NT2/D1 (cell line): ENCODE data around the gene USP49.

Experiments
- DNase-seq: peaks from one replicate; pipeline ENCODE4 v3.0.0-alpha.2; 2011; ENCODE audit warnings: low read depth, low spot score
- H3K27me3 ChIP-seq: 2 replicates; pipeline ENCODE4 v1.6.0; 2011; ENCODE audit warnings: mild to moderate bottlenecking; ENCODE audit not compliant: insufficient read length, insufficient read depth
- H3K36me3 ChIP-seq: 2 replicates; pipeline ENCODE4 v1.6.1; 2011; ENCODE audit warnings: mild to moderate bottlenecking, low read length, mixed read lengths; ENCODE audit not compliant: insufficient read depth, insufficient read length
- H3K4me1 ChIP-seq: 2 replicates; pipeline ENCODE4 v1.5.1; 2011; ENCODE audit not compliant: insufficient read depth, insufficient read length
- H3K4me3 ChIP-seq: 2 replicates; pipeline ENCODE4 v1.5.1; 2011; ENCODE audit warnings: low read depth; ENCODE audit not compliant: insufficient read length
- H3K9ac ChIP-seq: 2 replicates; pipeline ENCODE4 v1.6.0; 2011; ENCODE audit warnings: low read depth; ENCODE audit not compliant: insufficient read length
- H3K9me3 ChIP-seq: 2 replicates; pipeline ENCODE4 v1.5.1; 2011; ENCODE audit warnings: mild to moderate bottlenecking, low read length; ENCODE audit not compliant: insufficient read depth
- SUZ12 ChIP-seq: IDR thresholded peaks from 2 replicates; pipeline ENCODE4 v1.6.1; 2011; ENCODE audit not compliant: insufficient read length, insufficient read depth; ENCODE audit errors: extremely low read depth
- YY1 ChIP-seq: IDR thresholded peaks from 2 replicates; pipeline ENCODE4 v1.6.1; 2011; ENCODE audit not compliant: insufficient read length, insufficient read depth
- ZNF274 ChIP-seq: IDR thresholded peaks from 2 replicates; pipeline ENCODE4 v1.6.1; 2011; ENCODE audit warnings: mild to moderate bottlenecking, low read depth, low read length

Gene USP49

GRCh38 chr6:41921712-41921998, 26.5 kb upstream of the USP49 start:
- Histone ChIP-seq H3K9ac (peak overlapping the region; percentile 95), H3K36me3 (peaks cover 38% of the 10 kb centered on the region), H3K4me3 (peak overlapping the region; percentile 96), H3K4me1 (peaks cover 3% of the 10 kb centered on the region), H3K9me3 (no peaks in the 10 kb centered on the region), H3K27me3 (no peaks in the 10 kb centered on the region)
- no peak for TF ChIP-seq ZNF274
- no peak for TF ChIP-seq SUZ12
- TF ChIP-seq YY1: no peak
- DNase-seq: no peak

DNA sequence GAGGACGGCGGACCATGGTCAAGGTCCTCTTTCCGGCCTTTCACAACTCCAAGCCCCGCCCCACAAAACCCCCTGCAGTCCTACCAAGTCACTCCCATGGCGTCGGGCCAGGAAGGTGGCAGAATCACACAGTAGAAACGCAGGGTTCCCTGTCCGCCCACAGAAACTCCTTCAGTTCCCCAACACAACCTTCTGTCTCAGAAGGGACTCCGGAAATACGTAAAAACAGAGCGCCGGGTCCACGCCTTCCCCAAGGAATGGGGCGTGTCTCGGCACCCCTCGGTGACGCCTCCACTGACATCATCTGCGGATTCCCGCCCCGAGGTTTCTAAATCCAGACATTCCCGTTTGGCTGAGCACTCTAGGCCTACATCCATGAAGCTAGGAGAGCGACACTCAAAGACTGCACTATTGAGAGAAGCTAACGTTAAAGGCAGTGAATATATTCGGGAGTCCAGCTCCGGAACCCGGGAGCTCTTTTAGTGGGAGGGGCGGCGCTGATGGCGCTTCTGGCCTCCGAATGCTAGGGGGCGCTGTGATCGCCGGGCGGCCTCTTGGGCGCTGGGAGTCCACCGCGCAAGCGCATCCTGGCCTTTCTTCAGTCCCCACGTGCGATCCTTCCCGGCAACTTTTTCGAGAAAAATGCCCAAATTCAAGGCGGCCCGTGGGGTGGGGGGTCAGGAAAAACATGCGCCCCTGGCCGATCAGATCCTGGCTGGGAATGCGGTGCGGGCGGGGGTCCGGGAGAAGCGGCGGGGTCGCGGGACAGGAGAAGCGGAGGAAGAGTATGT, 25.9 kb upstream of the USP49 start, which contains the start of the genes BYSL and MED20:
BYSL (plus strand) TSS at position 579 of the 791 bp plus-strand sequence; CDS start at position 643, 64 bp downstream.
MED20 (minus strand) TSS at position 219 of the 791 bp plus-strand sequence; CDS start at position 98, 121 bp downstream.
- Histone ChIP-seq H3K4me3 (peak within 1 kb of the TSS; percentile 96), H3K9ac (peak within 1 kb of the TSS; percentile 95), H3K4me1 (peaks cover 3% of the 10 kb centered on the region), H3K27me3 (no peaks in the 10 kb centered on the region), H3K9me3 (no peaks in the 10 kb centered on the region), H3K36me3 (peaks cover 42% of the 10 kb centered on the region)
- TF ChIP-seq ZNF274: no peak
- no peak for TF ChIP-seq SUZ12
- no peak for TF ChIP-seq YY1
- peak; percentile 83 for DNase-seq

- TF ChIP-seq YY1: no peak
- no peak for TF ChIP-seq ZNF274
- no peak for TF ChIP-seq SUZ12
- Histone ChIP-seq H3K36me3 (peaks cover 40% of the 10 kb centered on the region), H3K4me1 (no peaks in the 10 kb centered on the region), H3K27me3 (no peaks in the 10 kb centered on the region), H3K9me3 (no peaks in the 10 kb centered on the region), H3K4me3 (no peak overlapping the region), H3K9ac (no peak overlapping the region)
- DNase-seq: no peak
Observed at GRCh38 chr6:41917528-41917927, 22.4 kb upstream of the USP49 start.

DNA sequence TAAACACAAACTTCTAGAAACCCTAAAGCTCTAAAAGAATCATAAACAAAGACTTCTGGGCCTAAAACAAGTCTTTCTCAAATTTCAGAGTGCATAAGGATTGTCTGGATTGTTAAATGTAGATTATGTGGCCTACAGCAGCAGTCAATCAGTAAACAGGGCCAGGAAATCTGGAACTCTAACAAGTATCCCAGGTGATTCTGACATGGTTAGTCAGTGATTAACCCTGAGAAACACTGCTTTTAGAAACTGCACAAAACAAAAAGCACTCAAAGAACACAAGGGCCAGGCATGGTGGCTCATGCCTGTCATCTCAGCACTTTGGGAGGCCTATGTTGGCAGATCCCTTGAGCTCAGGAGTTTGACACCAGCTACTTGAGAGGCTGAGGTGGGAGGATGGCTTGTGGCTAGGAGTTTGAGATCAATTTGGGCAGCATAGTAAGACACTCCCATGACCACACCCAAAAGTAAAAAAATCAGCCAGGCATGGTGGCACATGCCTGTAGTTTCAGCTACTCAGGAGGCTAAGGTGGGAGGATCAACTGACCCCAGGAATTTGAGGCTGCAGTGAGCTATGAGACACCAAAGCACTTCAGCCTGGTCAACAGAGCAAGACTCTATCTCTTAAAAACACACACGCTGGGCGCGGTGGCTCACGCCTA, 19.8 kb upstream of the USP49 start:
- Histone ChIP-seq H3K9ac (no peak overlapping the region), H3K4me1 (no peaks in the 10 kb centered on the region), H3K4me3 (no peak overlapping the region), H3K9me3 (no peaks in the 10 kb centered on the region), H3K27me3 (no peaks in the 10 kb centered on the region), H3K36me3 (peaks cover 40% of the 10 kb centered on the region)
- no peak for TF ChIP-seq SUZ12
- no peak for TF ChIP-seq YY1
- TF ChIP-seq ZNF274: no peak
- no peak for DNase-seq

DNA sequence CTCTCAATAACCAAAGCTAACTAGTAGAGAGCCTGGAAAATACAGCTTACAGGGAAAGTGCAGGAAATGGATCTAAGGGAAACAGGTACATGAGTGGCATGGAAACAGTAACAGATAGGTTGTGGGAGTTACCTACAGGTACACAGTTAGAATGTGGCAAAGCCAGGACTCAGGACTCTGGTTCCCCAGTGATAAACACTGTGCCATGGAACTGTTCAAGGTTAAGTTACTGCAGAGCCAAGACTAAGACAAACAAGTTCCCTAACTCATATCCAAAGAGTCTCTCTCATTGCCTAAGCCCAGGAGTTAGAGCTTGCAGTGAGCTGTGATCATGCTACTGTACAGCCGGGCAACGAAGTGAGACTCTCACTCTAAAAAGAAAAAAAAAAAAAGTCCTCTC, 19.2 kb upstream of the USP49 start:
- Histone ChIP-seq H3K4me3 (no peak overlapping the region), H3K27me3 (no peaks in the 10 kb centered on the region), H3K9me3 (no peaks in the 10 kb centered on the region), H3K4me1 (no peaks in the 10 kb centered on the region), H3K36me3 (peaks cover 47% of the 10 kb centered on the region), H3K9ac (no peak overlapping the region)
- no peak for DNase-seq
- TF ChIP-seq ZNF274 (no peak), SUZ12 (no peak), YY1 (no peak)

DNA sequence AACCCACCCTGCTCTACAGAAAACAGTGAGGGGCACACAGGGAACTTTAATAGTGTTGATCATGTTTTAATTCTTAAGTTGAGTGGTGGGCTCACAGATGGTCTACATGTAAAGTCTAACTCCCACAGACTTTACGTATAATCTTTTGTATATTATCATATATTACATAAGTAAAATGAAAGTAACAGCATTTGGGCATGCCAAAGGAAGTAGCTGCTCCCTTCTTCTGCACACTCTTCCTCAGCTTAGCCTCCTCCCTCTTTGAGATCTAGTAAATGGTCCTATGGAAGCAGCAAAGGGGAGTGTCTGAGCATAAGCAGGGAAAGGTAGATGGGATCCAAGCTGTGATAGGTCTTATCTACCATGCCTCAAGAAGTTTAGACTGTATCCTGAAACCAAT, 14.6 kb upstream of the USP49 start:
- Histone ChIP-seq H3K9ac (no peak overlapping the region), H3K27me3 (no peaks in the 10 kb centered on the region), H3K9me3 (no peaks in the 10 kb centered on the region), H3K36me3 (peaks cover 67% of the 10 kb centered on the region), H3K4me1 (no peaks in the 10 kb centered on the region), H3K4me3 (no peak overlapping the region)
- no peak for DNase-seq
- TF ChIP-seq ZNF274 (no peak), SUZ12 (no peak), YY1 (no peak)

DNA sequence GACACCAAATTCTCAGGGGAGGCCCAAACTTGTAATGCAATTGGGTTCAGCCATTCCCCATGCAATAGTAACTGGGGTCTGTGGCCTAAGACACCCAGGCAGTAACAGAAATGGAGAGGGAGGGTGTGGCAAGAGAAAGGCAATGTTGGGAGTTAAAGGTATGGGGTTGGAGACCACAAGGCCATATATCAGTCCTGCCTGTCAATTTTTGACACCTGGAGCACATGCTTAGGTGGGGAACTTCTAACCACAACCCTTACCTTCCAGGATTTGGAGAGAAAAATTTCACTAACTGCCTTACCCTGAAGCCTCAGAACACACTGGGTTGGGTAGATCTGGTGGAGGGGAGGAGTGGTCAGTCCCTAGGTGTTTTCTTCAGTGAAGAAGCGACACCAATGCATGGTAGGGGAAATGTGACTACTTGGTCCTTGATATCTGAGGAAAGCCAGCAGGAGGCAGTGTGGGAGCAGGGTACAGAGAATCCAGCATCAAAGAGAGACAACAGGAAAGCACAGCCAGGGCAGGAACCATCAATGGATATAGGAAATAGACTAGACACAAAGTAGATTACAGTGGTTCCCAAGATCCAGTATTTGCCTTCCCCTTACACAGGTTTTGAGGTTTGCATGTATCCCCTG, 6.8 kb upstream of the USP49 start:
- H3K36me3 ChIP-seq: peaks cover 36% of the 10 kb centered on the region
- DNase-seq: no peak
- no peaks in the 10 kb centered on the region for H3K4me1 ChIP-seq
- no peak overlapping the region for H3K4me3 ChIP-seq
- no peak overlapping the region for H3K9ac ChIP-seq
- TF ChIP-seq SUZ12 (no peak), ZNF274 (no peak)
- no peaks in the 10 kb centered on the region for H3K27me3 ChIP-seq
- no peaks in the 10 kb centered on the region for H3K9me3 ChIP-seq
